Activated T-cell treated with anti-CD3 and anti-CD28 coated beads for 48 hours (primary cell): ENCODE results near the gene ADORA2A.

Experiments used
- DNase-seq: peaks from one replicate; pipeline ENCODE4 v3.0.0-alpha.2; 2020; ENCODE audit warnings: low read depth

The ADORA2A gene

GRCh38 chr22:24453853-24454252 is 26.5 kb downstream of the ADORA2A start:
- DNase-seq = no peak

GRCh38 chr22:24455039-24455438 is 27.6 kb downstream of the ADORA2A start:
- DNase-seq = no peak

DNA sequence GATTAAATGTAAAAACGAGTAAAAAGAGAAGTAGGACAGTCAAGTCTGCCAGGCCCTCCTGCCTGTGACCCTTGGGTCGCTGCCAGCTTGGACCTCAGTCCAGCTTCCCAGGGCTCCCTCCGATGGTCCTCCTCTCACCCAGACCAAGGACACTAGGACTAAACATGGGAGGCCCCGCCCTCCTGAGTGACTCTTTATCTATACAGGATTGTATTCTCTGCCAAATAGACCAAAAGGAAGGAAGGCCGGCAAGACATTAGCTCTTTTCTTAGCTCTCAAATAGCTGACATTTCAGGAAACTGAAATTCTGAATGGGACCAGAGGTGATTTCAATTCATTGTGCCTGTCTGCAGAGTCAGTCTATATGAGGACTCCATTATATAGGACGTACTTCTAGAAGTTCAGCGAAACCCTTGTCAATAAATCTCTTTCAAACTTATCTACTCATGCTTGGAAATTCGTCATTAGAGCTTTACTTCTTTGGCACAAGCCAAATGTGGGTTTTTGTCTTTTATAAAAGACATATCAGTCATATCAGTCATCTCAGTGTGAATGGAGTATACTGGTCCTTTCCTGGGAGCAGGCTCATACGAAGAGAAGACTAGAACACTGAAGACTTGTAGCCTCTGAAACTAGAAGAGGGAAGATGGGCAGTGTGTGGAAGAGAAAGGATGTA is 28.5 kb downstream of the ADORA2A start:
- no peak for DNase-seq

GRCh38 chr22:24457894-24458420 is 30.6 kb downstream of the ADORA2A start:
- DNase-seq = no peak

DNA sequence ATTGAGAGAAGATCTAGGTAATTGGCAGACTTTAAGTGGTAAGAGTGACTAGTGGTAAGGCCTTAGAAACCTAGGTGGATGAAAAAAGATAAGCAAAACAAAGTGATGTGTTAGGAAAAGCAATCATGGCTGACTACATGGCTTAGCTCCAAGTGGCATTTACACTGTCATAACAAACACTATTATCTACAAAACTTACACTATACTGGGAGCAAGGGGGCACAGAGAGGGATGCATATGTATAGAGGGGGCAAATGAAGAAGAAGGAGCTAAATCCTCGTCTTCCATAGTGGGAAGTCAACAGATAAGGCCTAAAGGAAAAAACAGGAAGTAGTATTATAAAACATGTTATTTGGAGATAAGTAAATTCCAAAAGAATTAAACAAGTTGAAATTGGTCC is 32.5 kb downstream of the ADORA2A start:
- no peak for DNase-seq

DNA sequence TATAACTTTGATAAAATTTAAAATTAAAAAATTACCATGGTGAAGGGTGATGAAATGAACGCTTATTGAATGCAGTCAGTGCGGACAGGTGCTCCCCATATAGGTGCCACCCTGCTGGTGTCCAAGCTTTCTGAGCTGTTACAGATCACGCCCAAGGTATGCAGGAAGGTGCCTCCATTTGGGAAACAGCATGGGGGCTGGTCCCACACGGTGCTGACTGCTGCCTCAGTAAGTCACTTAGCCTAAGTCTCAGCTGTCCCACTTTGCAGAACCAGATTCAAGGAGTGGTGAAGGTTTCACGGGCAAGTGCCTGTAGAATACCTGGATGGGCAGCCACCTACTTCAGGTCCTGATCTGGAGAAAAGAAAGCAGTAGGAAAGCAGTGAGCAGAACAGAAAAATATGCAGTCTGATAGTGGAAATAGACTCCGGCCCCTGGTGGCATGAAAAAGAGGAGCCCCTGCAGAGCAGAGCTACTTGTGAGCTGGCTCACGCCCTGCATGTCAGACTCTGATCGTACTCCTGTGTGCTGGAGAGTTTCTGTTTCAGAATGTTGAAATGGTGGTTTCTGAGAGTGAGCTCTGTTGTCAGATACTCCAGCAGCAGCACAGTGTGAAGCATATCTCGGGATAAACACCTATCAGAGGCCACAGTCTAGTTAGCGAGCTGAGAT is 33.2 kb downstream of the ADORA2A start:
- peak; percentile 25 for DNase-seq

GRCh38 chr22:24463071-24463760 is 35.8 kb downstream of the ADORA2A start:
- no peak for DNase-seq

DNA sequence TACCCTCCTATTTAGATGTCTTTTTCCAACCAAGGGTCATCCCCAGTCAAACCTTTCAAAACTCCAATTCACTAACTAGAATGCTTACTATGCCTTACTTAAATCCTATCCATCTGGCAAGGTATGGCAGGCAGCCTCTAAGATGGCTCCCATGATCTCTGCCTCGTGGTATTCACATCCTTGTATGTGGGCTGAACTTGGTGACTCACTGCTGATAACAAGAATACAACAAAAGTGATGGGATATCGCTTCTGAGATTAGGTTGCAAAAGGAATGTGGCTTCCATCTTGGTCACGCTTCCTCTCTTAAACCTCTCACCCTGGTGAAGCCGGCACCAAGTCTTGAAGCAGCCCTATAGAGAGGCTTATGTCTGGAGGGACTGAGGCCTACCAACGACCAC is 38.2 kb downstream of the ADORA2A start:
- no peak for DNase-seq

GRCh38 chr22:24465975-24466374 is 38.6 kb downstream of the ADORA2A start:
- DNase-seq = no peak

GRCh38 chr22:24466716-24467328 is 39.4 kb downstream of the ADORA2A start:
- no peak for DNase-seq

GRCh38 chr22:24467340-24467739 is 39.9 kb downstream of the ADORA2A start:
- no peak for DNase-seq

DNA sequence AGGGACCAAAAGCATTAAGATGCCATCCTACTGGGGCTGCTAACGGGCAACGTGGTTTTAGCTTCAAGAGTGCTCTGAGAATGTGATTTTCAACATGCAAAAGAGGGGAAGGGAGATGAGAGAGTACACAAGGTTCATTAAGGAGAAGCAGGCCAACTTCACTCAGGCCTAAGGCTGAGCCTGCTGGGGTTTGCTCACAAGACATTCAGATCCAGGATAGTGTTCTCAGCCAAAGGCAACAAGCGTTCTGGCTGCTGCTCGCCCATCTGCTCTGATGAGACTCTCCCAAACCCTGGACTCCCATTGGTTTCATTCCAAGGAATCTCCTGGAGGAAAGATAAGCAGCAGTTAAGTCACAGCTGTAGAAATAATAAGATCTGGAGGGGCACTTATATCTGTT is 44.2 kb downstream of the ADORA2A start:
- no peak for DNase-seq

GRCh38 chr22:24473284-24473683 is 45.9 kb downstream of the ADORA2A start:
- DNase-seq = no peak

DNA sequence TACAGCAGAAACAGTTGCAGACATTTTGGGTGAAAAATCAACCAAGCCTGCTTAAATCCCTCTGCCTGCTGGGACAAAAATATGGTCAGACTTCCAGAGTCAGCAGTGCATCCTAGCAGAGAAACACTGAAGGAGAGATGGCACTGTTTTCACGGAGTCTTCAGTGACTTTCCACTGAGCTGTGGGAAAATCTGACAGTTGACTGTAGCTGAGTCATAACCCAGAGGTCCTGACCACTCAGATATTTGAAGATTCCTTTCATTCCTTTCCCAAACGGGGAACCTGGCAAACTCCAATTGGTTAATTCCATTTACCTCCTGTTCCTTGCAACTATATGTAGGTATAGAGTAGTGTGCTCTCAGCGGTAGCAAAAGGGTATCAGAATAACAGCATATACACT is 46.8 kb downstream of the ADORA2A start:
- DNase-seq = no peak

DNA sequence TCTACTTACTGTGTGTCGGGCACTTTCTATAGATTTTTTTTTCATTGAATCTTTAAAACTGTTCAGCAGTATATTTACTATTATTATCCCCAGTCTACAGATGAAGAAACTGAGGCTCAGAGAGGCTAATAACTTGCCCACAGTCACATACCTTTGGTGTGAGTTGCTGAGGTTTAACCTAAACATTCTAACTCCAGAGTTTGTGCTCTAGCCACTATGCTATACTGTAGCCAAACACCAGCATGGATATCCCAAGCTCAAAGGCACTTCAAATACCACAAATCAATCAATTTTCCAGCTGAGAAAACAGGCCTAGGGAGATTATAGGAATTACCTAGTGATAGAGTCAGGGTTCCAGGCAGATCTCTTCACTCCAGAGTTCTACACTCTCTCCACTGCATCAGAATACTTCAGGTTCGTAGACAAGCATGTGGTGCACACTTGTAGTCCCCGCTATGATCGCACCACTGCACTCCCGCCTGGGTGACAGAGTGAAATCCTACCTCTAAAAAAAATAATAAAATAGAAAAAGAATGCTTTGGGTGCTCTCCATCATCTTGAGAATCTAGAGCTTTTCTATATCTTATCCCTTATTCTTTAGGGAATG is 47.4 kb downstream of the ADORA2A start:
- no peak for DNase-seq

DNA sequence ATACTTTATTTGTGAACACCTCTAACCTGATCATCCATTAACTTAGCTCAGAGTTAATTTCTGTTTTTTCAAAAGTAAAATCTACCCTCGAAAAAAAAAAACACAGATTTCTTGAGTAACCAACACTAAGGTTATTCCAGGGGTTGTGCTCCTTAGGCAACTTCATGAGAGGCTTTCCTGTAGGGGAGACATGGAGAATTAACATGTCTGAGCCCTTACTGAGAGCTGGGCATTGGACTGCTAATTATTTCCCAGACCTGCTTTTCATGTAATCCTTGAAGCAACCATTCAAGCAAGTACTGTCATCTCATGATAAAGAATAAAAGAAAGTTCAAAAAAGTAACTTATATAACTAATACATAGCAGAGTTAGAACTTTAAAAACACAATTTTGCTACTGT is 54.2 kb downstream of the ADORA2A start:
- no peak for DNase-seq

GRCh38 chr22:24482575-24482974 is 55.2 kb downstream of the ADORA2A start:
- no peak for DNase-seq

GRCh38 chr22:24482998-24483397 is 55.6 kb downstream of the ADORA2A start:
- DNase-seq = no peak

GRCh38 chr22:24483976-24484545 is 56.7 kb downstream of the ADORA2A start:
- DNase-seq = no peak

DNA sequence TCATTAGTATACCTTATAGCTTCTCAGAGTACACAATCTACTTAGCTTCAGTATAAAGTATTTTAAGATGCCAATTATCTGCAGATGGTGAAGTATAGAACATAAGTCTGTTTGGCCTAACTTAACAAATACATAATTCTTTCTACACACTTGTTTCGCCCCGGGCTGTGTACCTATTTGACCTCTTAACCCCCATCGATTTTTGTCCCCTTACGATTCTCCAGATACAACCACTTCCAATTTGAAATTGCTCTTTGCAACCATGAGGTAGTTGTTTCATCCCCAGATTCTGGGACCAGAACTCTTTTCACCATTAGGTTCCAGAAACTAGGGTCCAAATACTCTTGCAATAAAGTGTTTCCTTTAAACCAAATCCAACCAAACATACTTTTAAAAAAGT is 57.8 kb downstream of the ADORA2A start:
- no peak for DNase-seq

GRCh38 chr22:24485608-24486007 is 58.2 kb downstream of the ADORA2A start:
- no peak for DNase-seq

- DNase-seq = peak; percentile 30
These were observed 59.1 kb downstream of the ADORA2A start for GRCh38 chr22:24486501-24486921.
